T follicular helper cell (primary cell): Measurements from ENCODE around the gene METTL22.

Experiments used
- DNase-seq: peaks from one replicate; pipeline ENCODE4 v3.0.0-alpha.2; 2020; ENCODE audit warnings: low read depth

The METTL22 gene

DNA sequence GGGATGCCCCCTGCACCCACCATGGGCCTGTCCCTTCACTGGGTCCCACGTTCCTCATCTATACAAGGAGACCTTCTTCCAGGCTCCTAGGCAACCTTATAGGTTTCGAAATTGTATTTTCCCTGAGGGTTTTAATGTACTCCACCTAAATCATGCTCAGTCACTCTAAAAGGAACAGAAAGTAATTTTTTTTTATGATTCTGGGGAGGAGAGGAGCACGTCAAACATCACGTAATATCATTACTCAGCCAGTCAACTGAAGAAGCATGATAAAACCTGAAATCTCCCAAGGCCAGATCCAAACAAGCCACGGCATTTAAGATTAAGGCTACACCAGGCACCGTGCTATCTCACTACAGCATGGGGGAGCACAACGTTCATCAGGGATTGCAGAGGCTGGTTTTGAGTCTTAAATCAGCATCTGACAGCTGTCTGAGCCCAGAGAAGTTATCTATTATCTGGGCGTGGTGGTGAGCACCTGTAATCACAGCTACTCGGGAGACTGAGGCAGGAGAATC, 27.3 kb upstream of the METTL22 start:
- DNase-seq: no peak

GRCh38 chr16:8595783-8596182, 25.7 kb upstream of the METTL22 start:
- no peak for DNase-seq

DNA sequence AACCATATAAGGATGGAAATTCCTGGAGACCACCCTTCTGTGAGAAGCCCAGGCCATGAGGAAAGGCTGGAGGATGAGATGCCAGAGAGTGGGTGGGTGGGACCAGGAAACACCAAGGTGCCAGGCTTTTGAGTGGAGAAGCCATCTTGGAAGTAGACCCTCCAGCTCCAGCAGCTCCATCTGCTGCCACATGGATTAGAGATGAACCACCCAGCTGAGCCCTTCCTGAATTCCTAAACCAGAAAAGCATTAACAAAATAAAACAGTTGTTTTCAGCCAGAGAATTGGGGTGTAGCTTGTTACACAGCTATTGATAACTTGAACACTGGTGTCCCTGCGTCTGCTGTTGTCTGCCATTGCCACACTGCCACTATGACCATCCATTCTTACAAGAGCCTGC, 24.9 kb upstream of the METTL22 start:
- DNase-seq: no peak

DNA sequence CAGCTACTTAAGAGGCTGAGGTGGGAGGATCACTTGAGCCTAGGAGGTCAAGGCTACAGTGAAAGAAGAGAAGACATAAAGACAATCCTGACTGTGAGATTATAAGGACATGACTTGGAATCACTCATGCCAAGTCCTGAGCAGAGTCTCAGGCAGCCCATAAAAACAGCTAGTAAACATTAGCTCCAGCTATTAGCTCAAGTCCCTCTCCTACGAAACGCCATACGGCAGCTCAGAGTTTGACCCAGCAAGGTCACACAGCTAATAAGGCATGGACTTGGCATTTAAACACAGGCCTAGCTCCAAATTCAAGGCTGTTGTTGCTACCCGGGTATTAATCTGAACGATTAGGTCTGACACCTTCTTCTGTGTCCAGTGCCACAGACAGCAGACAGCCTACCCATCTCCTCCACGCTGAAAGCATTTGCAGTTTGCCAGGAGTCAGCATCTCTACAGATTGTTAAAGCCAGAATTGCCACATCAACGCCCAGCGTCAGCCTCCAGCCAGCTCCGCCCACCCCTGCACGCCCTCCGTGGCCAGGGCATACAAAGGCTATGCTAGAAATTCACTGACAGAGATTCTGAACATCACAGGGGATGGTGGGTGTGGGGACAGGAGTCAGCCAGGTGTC, 21.2 kb upstream of the METTL22 start:
- DNase-seq: no peak

DNA sequence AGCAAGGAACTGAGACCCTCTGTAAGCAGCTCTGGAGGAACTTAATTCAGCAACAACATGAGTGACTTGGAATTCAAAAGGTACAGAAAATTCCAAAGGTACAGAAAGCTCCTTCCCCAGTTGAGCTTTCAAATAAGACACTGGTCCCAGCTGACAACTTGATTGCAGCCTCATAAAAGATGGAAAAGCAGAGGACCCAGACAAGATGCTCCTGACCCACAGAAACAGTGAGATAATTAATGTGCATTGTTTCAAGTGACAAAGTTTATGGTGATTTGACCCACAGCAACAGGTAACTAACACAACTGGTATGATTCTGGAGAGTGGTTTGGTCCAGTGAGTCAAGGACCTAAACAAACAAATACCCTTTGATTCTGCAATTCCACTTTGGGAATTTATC, 15.9 kb upstream of the METTL22 start:
- DNase-seq: no peak

DNA sequence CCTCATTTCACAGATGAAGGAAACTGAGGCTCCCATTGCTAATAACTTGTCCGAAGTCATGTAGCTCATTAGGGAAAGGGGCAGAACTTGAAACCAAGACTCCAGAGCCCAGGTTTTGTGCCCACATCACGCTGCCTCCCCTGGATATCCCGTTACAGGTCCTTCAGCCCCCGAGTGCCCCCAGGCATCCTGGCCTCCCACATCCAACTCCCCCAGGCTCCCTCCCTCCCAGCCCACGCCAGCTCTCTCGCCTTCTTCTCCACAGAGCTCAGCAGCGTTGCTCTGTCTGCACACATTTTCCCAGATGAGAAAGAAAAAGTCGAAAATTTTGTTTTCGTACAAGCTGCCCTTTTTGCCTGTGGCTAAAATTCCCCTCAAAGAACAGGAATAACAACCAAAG, 14.3 kb upstream of the METTL22 start:
- DNase-seq: no peak

DNA sequence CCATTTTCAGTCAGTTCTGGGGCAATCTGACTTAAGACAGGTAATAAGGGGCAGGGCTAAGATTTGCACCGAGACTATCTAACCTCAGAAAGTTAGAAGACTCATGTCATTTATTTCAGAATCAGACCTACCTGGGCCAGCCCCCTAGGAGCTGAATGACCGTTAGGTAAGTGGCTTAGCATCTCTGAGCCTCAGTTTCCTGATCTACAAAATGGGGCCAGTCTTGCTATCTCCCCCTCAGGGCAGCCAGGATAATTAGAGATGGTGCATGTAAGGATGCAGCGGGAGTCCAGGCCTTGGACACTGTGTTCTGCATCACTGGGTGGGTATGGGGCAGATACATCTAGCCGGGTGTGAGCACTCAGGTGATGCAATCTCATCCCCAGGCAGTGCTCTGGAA, 10.4 kb upstream of the METTL22 start:
- no peak for DNase-seq

GRCh38 chr16:8611886-8612600, 9.5 kb upstream of the METTL22 start:
- no peak for DNase-seq

GRCh38 chr16:8614435-8615029, 7.0 kb upstream of the METTL22 start:
- DNase-seq: no peak

DNA sequence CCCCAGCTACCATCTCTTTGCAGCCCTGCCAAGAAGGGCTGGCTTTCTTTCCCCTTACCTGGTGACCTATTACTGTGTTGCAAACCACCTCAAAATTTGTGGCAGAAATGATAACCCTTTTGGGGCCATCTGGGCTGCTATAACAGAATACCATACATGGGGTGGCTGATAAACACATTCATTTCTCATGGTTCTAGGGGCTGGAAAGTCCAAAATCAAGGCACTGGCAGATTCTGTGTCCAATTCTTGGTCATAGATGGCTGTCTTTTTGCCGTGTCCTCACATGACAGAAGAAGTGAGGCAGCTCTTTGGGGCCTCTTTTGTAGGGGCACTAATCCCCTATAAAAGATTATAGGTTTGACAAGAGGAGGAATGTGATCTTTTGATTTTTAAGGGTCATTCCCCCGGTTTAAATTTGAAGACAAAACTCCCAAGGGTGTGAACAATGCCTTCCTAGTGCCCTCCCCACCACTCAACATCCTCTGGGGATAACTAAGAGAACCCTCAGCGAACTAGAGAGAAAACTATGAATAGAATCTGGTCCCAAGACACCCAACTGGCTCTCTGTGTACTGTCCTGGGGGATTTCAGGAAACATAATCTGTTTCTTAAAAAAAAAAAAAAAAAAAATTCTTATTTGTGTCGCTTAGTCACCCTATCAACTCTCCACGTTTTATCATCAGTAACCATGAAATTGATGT, 1.7 kb upstream of the METTL22 start:
- no peak for DNase-seq

- DNase-seq: no peak
Measured at GRCh38 chr16:8620535-8620934, 963 bp upstream of the METTL22 start.

DNA sequence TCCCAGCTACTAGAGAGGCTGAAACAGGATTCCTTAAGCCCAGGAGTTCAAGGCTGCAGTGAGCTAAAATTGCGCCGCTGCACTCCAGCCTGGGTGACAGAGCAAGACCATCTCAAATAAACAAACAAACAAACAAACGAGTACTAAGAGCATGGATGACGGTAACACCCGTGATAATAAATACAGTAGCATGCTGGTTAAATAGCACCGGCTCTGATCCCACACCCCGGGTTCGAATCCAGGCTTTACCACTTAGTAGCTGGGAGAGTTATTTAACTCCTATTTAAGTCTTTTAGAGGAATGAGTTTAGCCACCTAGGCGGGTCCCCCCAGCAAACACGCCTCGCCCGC, 301 bp upstream of the METTL22 start:
- no peak for DNase-seq

DNA sequence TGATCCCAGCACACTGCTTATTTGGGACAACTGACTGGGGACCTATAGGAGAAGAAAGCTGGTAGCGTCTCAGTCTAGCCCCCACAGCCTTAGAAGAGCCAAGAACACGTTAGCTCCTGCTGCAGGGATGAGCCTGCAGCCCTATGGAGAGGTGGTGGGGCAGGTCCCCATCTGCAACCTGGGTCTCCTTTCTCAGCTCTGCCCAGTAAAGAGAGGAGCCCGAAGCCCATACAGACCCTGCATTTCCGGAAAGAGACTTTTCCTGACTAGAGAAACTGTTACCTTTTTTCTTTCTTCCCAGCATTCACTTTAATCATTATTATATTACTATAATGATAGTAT, 788 bp downstream of the METTL22 start:
- no peak for DNase-seq

DNA sequence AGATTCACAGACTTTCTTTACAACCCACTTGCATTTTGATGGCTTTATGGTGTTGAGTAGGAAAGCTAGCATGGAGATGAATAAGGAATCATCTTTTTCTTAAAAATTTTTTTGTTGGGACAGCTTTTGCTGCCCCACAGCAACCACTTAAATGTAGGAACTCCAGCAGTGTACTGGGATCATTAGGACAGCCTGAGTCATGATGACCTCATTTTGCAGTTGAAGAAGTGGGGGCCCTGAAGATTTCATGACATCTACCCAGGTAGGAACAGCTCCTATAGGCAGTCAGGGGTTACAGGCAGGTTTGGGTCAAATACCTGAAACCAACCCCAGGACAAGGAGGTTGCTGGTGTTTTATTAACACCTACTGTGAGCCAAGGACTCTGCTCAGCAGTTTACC, 2.1 kb downstream of the METTL22 start:
- no peak for DNase-seq

DNA sequence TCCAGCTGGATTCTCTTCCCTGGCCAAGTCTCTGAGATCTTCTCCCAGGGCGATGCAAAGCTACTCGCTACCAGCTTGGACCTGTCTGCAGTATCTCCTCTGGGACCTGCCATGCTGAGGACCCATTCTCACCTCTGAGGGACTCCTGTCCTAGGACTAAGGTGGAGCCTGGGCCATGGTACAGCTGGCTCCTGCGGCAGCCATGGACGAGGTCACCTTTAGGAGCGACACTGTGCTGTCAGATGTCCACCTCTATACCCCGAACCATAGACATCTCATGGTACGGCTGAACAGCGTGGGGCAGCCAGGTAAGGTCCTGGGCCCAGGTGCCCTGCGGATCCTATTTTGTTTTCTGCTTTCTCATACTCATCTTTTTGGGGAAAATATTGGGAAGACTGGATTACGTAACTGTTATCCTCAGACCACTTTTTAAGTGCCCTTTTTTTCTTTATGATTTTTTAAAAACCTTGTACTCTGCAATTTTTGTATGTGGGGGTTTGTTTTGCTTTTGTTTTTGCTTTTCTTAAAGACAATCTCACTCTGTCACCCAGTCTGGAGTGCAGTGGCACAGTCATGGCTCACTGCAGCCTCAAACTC, 4.1 kb downstream of the METTL22 start:
- DNase-seq: no peak

DNA sequence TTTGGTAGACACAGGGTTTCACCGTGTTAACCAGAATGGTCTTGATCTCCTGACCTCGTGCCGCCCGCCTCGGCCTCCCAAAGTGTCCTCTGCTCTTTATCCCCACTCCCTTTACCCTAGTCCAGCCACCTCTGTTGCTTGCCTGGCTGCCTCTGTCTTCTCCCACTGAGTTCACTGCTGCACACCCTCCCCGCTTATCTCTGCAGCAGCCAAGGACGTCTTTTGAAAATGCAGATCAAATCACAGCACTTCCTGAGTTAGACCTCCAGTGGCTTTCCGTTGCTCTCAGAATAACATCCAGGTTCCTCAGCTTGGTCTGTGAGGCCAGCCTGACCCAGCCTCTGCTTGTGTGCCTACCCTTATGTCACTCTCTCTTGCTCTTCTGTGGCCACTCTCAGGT, 5.4 kb downstream of the METTL22 start:
- no peak for DNase-seq

DNA sequence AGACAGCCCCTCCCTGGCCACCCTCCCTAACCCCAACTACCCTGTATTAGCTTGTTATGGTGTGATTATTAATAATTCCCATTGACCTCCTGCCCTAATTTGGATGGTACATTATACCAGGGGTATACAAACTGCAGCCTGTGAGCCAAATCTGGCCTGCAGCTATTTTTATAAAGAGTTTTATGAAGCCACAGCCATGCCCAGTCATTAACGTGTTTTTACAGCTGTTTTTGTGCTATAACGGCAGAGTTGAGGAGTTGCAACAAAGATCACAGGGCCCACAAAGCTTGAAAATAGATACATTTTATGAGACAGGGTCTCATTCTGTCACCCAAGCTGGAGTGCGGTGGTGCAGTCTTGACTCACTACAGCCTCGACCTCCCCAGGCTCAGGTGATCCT, 6.0 kb downstream of the METTL22 start:
- DNase-seq: no peak

DNA sequence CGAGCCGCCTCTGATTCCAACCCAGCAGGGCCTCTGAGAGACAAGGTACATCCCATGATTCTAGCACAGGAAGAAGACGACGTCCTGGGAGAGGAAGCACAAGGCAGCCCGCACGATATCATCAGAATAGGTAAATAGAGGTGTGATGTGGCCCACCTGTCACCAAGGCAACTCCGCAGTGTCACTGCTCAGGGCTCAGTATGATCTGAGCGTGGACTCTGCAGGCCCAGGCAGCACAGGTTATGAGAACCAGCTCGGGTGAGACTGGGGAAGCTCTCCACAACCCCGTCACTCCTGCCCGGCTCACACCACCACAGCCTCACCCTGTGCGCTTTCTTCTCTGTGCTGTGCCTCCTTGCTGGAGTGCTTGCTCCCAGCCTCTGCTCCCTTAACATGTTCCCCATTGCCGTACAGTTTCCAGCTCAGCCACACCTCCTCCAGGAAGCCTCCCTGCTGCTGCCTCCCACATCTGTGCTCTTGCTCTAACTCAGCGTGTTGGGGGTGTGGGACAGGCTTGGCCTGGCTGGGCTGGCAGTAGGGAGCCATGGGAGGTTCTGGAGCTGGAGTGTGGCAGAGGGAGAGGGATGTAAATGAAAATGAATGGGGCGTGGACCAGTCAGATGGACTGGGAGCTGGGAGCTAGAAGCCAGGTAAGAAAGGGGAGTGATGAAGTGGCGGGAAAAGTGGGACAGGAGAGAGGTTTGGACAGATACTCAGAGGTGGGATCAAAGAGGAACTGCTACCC, 7.7 kb downstream of the METTL22 start:
- DNase-seq: no peak

DNA sequence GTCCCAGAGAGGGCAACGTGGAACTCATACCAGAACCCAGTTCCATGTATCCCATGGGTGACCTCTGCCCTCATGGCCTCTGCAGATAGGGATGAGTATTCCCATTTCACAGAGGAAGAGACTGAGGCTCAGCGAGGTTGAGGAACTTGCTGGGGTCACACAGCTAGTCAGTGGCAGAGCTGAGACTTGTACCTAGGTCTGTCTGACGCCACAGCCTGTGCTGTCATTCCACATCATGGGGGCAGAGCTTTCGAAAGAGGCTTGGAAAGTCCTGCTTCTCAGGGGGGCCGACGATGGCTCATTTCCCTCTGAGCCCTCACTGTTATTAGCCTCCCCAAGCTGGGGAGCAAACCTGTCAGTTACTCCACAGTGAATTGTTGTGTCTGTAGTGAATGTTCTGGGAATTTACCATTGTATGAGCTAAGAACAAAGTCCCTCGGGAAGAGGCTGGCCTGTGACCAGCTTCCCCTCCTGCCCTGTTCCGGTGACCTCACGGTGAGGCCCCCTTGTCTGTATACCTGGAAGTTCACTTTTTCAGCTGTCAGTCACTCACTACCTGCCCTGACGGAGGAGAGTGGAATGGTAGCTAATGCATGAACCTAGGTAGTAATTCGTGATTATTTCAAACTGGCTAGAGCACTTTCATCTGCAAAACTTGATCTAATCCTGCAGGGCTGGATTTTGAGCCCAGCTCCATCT, 8.9 kb downstream of the METTL22 start:
- no peak for DNase-seq

DNA sequence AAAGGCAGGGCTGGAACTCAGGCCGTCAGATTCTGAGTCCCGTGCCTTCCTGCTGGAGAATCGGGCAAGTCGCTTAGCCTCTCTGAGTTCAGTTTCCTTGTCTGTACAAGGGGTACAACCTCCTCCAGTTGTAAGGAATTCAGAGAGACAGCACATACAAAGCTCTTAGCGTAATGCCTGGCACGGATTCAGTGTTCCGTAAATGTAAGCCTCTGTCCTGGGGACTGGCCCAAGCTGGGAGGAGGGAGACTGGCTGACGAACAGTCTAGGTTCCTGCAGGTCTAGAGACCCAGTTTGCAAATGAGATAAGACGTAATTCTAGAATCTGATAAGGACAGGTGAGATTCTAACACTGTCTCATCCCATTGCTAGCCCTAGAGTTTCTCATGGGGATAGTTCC, 9.9 kb downstream of the METTL22 start:
- no peak for DNase-seq

GRCh38 chr16:8631818-8632465, 10.4 kb downstream of the METTL22 start:
- DNase-seq: no peak
